Hepatocyte (in vitro differentiated cells): ENCODE measurements around the gene DIABLO. TPM values are rescaled to one million over a fixed set of nuclear protein-coding genes. Genes with fewer than 3 reads are reported as not detected.

Experiments used
- DNase-seq: peaks from one replicate; pipeline ENCODE4 v3.0.0-alpha.2; 2016; ENCODE audit warnings: low spot score
- H2AFZ ChIP-seq: fragments of 200-600 bp; sonication (generic); 2 replicates; pipeline ENCODE4 v1.6.0; 2016; ENCODE audit warnings: antibody characterized with exemption, mild to moderate bottlenecking
- H3K27ac ChIP-seq: fragments of 200-600 bp; sonication (generic); 2 replicates; pipeline ENCODE4 v1.5.1; 2016; ENCODE audit warnings: mild to moderate bottlenecking
- H3K27me3 ChIP-seq: fragments of 200-600 bp; sonication (generic); 2 replicates; pipeline ENCODE4 v1.6.1; 2016
- H3K36me3 ChIP-seq: fragments of 200-600 bp; sonication (generic); replicated peaks from 2 replicates; pipeline ENCODE4 v1.5.1; 2016; ENCODE audit warnings: low read depth; ENCODE audit not compliant: insufficient read depth
- H3K4me1 ChIP-seq: fragments of 200-600 bp; sonication (generic); 2 replicates; pipeline ENCODE4 v1.5.1; 2016; ENCODE audit warnings: mild to moderate bottlenecking, moderate library complexity; ENCODE audit not compliant: insufficient read depth
- H3K4me2 ChIP-seq: fragments of 200-600 bp; sonication (generic); 2 replicates; pipeline ENCODE4 v1.6.0; 2016
- H3K4me3 ChIP-seq: fragments of 200-600 bp; sonication (generic); 2 replicates; pipeline ENCODE4 v1.5.1; 2016; ENCODE audit warnings: mild to moderate bottlenecking
- H3K79me2 ChIP-seq: fragments of 200-600 bp; sonication (generic); 2 replicates; pipeline ENCODE4 v1.6.0; 2017; ENCODE audit warnings: mild to moderate bottlenecking
- H3K9me2 ChIP-seq: fragments of 200-600 bp; sonication (generic); replicated peaks from 2 replicates; pipeline ENCODE4 v1.6.0; 2017; ENCODE audit warnings: mild to moderate bottlenecking; ENCODE audit not compliant: insufficient read depth
- H3K9me3 ChIP-seq: fragments of 200-600 bp; sonication (generic); 2 replicates; pipeline ENCODE4 v1.5.1; 2016; ENCODE audit warnings: low read depth, mild to moderate bottlenecking
- H4K20me1 ChIP-seq: fragments of 200-600 bp; sonication (generic); 2 replicates; pipeline ENCODE4 v1.6.0; 2016; ENCODE audit warnings: mild to moderate bottlenecking; ENCODE audit not compliant: insufficient read depth, poor library complexity, severe bottlenecking
- CTCF ChIP-seq: fragments of 200-600 bp; sonication (generic); IDR thresholded peaks from 2 replicates; pipeline ENCODE4 v1.5.1; 2016; ENCODE audit warnings: antibody characterized with exemption, mild to moderate bottlenecking; ENCODE audit not compliant: poor library complexity
- EZH2 ChIP-seq: fragments of 200-600 bp; sonication (generic); IDR thresholded peaks from 2 replicates; pipeline ENCODE4 v1.6.1; 2016; ENCODE audit warnings: antibody characterized with exemption, mild to moderate bottlenecking, borderline replicate concordance
- EZH2phosphoT487 ChIP-seq: fragments of 200-600 bp; sonication (generic); IDR thresholded peaks from one replicate; pipeline ENCODE4 v1.6.1; 2018; ENCODE audit warnings: antibody characterized with exemption, mild to moderate bottlenecking, low read depth, moderate library complexity; ENCODE audit not compliant: unreplicated experiment, severe bottlenecking
- WGBS: methylation state at CpG from one replicate; pipeline ENCODE4 v1.1.6; 2016; ENCODE audit warnings: low lambda C conversion rate; ENCODE audit errors: missing lambda C conversion rate; 5-methylcytosine and 5-hydroxymethylcytosine counted together
- polyA plus RNA-seq: library from polyadenylated mRNA; unstranded; fragments of >200 nt; fragmentation: Nextera tagmentation; extraction: Ambion mirVana; gene quantifications from 2 replicates; pipeline ENCODE4 v1.2.1, GENCODE V29; 2016
- total RNA-seq: library from RNA; depleted of rRNA; stranded (reverse); fragments of >200 nt; gene quantifications from 2 replicates; pipeline ENCODE4 v1.2.3, GENCODE V29; 2014

The DIABLO gene
- total and polyA plus RNA-seq, 2 experiments from 2014 or later = 77.4 to 96.5 TPM

- no peak overlapping the region for H3K4me2 ChIP-seq
- H3K79me2 ChIP-seq = no peaks in the 10 kb centered on the region
- no peaks in the 10 kb centered on the region for H3K9me3 ChIP-seq
- 96% methylated on average over 6 of the region's 7 CpGs for WGBS
- no peak overlapping the region for H3K4me3 ChIP-seq
- H3K9me2 ChIP-seq = no peaks in the 10 kb centered on the region
- H3K36me3 ChIP-seq = no peaks in the 10 kb centered on the region
- H3K27ac ChIP-seq = no peak overlapping the region
- H3K27me3 ChIP-seq = no peaks in the 10 kb centered on the region
- no peak for DNase-seq
- H3K4me1 ChIP-seq = peaks cover 3% of the 10 kb centered on the region
- no peak overlapping the region for H2AFZ ChIP-seq
- TF ChIP-seq EZH2 (no peak), CTCF (no peak), EZH2phosphoT487 (no peak)
- no peaks in the 10 kb centered on the region for H4K20me1 ChIP-seq
Measured at GRCh38 chr12:122185079-122185478, 40.8 kb downstream of the DIABLO start.

- Histone ChIP-seq H3K9me2 (no peaks in the 10 kb centered on the region), H4K20me1 (no peaks in the 10 kb centered on the region), H3K4me1 (peaks cover 3% of the 10 kb centered on the region), H3K36me3 (no peaks in the 10 kb centered on the region), H3K79me2 (no peaks in the 10 kb centered on the region), H3K27me3 (no peaks in the 10 kb centered on the region), H3K4me2 (no peak overlapping the region), H2AFZ (no peak overlapping the region), H3K27ac (no peak overlapping the region), H3K9me3 (no peaks in the 10 kb centered on the region), H3K4me3 (no peak overlapping the region)
- TF ChIP-seq EZH2 (no peak), EZH2phosphoT487 (no peak), CTCF (no peak)
- WGBS = 96% methylated on average over 18 of the region's 18 CpGs
- no peak for DNase-seq
Measured at GRCh38 chr12:122184517-122184916, 41.3 kb downstream of the DIABLO start.

- DNase-seq = no peak
- no peaks in the 10 kb centered on the region for H3K27me3 ChIP-seq
- H3K4me2 ChIP-seq = peak overlapping the region; percentile 87
- peak overlapping the region; percentile 67 for H2AFZ ChIP-seq
- H3K79me2 ChIP-seq = no peaks in the 10 kb centered on the region
- no peaks in the 10 kb centered on the region for H4K20me1 ChIP-seq
- peaks cover 3% of the 10 kb centered on the region for H3K4me1 ChIP-seq
- H3K27ac ChIP-seq = no peak overlapping the region
- TF ChIP-seq CTCF (no peak), EZH2phosphoT487 (no peak), EZH2 (no peak)
- WGBS = 75% methylated on average over 9 of the region's 10 CpGs
- no peaks in the 10 kb centered on the region for H3K9me3 ChIP-seq
- H3K36me3 ChIP-seq = no peaks in the 10 kb centered on the region
- no peak overlapping the region for H3K4me3 ChIP-seq
- H3K9me2 ChIP-seq = no peaks in the 10 kb centered on the region
Measured at GRCh38 chr12:122183588-122183940, 42.3 kb downstream of the DIABLO start.
